HG03280 (cell line): ENCODE results near the gene RBMS3.

Experiments
- ATAC-seq: cut with Tn5 transposase; IDR thresholded peaks from one replicate; pipeline ENCODE4 v1.9.1; 2021; ENCODE audit warnings: mild to moderate bottlenecking, moderate library complexity; ENCODE audit not compliant: unreplicated experiment

RBMS3 gene

DNA sequence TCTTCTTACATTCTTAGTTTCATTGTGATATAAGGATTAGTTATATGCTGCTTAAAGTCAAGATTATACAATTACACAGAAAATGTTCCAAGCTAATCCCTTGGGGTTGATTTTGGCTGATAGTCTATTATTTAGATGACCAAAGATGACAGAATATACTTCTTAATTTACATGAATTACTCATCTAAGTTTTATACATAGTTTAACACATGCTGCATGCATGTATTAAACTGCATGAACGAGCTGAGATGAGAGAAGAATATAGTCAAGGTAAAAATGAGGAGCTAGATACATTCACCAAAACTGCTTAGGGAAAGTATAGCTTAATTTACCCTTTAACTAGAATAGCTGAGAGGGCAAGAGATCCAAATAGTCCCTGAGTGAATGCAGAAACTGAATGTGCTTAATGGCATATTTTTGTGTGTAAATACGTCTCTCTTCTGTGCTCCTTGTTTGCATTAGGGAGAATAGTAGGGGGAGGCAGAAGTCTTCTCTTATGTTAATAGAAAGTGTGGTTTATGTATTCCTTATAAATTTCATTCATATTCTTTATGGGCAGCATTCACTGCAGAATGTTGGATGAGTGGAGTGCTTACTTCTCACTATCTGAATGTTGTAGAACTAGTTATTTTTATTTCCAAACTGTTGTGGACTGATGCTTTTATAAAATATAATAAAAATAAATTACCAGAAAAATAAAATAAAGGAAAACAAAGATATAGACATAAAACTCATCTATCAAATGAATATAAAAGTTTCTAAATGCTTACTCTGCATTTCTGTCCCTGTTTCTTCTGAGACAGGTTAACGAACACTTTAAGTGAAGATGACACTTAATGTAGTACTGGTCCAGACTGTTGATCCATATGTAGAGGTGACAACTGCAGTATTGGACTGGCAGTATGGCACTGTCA is 327.8 kb downstream of the RBMS3 start:
- ATAC-seq, result no peak

DNA sequence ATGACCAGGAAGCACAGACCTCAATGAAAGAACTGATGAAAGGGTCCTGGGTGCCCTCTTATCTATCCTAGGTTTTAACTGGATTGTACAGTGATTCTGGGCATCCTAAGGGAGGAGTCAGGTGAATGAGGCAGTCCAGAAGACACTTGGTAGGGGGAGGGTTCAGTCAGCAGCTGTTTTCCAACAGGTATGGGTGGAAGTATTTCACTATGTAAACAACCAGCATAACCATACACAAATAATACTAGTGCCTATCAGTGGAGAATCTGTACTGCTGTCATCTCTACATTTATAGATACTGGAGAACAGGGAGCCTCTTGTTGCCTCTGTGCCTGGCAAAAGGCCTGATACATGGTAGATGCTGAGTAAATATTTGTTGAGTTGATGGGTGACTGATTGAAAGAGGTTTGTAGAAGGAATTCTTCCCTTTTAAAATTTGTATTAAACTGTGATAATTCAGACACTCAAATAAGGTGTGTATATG is 328.5 kb downstream of the RBMS3 start:
- ATAC-seq, result no peak

DNA sequence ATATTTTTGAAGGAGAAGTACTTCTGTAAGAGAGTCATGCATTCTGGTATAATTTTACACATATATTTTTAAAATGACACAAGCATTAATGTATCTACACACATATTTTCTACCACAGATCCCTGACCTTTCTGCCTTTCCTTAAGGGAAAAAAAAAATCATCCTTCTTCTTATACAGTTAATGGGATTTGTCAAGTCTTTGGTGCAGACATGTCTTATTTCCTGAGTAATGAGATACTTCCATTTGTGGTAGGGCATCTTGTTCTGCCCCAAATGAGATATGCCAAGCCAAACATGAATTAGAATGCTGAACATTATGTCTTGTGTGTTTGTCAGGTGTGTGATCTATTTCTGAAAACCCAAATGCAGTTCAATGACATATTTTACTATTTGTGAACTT is 329.9 kb downstream of the RBMS3 start:
- no peak for ATAC-seq

DNA sequence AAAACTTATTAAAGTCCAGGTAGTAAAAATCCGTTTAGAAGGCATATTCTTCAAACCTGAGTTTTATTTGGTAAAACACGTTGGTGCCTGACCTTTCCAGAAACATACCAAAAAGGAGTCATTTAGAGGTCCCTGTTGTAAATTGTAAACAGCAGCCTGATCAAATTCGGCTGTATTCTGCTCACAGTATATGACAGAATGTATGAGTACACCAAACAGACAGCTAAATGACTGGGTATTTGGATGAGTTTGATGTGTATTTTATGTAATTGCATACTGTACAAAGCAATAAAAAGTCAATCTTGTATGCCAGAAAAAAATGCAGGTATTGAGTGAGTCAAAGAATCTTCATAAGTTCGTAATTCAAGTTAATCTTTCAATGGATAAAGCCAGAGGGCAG is 330.4 kb downstream of the RBMS3 start:
- ATAC-seq, result no peak

DNA sequence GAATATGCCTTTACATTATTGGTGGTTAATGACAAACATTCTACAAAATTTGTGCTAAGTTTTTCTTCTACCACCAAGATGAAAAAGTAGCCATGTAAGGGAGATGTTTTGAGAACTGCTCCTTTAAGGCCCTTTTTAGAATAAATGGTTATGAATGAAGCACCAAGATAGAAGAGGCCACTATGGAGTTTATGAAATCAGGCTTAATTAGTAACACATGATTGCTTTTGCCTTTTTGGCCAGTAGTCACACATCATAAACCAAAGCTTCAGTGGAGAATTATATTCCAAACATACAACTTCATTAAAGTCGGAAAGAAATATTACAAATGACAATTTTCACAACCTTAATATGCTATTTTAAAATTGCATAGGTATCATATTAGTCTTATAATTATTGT is 331.7 kb downstream of the RBMS3 start:
- no peak for ATAC-seq

GRCh38 chr3:29614954-29615353 is 334.1 kb downstream of the RBMS3 start:
- no peak for ATAC-seq

DNA sequence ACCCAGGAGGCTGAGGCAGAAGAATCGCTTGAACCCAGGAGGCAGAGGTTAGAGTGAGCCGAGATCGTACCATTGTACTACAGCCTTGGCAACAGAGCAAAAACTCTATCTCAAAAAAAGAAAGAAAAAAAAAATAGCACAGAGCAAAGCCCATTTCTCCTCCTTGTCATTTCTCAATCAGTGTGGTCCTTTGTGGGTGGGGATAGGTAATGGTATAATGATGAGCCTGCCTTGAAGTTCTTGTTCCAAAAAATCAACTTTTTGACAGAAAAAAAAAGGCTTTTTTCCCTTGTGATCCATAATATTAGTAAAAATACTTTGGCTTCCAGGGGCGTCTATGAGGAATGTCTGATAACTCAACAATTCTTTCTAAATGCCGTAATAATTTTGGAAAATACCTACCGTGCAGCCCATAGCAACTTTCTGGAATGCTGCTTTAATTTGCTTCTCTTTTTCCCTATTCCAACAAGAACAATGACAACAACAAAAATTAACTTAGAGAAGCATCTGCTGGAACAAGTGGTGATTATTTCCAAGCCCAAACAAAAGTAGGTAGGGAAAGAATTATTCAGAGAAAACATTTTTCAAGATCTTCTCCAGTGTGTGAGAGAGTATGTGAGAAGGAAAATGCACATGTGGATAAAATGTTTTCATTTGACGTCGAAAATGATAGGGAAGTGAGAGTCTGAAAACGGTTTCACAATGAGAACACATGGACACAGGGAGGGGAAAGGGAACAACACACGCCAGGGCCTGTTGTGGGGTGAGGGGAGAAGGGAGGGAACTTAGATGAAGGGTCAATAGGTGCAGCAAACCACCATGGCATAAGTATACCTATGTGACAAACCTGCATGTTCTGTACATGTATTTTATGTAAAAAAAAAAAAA is 337.8 kb downstream of the RBMS3 start:
- no peak for ATAC-seq

DNA sequence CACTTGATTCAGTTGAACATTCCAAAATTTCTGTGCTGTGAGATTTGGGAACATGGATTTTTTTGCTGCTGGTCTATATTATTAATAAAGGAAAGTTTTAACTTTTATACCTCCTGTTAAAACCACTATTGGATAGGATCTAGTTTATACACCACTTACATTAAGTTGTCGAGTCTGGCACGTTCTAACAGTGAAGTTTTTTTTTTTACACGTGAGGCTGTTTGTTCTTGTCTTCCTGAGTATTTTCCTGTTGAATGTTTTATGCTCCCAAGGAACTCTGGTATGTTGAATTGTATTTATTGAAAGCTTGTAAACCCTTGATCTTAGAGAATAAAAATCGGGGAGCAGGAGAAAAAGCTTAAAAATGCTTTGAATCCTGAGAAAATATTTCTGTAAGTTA is 338.8 kb downstream of the RBMS3 start:
- no peak for ATAC-seq

DNA sequence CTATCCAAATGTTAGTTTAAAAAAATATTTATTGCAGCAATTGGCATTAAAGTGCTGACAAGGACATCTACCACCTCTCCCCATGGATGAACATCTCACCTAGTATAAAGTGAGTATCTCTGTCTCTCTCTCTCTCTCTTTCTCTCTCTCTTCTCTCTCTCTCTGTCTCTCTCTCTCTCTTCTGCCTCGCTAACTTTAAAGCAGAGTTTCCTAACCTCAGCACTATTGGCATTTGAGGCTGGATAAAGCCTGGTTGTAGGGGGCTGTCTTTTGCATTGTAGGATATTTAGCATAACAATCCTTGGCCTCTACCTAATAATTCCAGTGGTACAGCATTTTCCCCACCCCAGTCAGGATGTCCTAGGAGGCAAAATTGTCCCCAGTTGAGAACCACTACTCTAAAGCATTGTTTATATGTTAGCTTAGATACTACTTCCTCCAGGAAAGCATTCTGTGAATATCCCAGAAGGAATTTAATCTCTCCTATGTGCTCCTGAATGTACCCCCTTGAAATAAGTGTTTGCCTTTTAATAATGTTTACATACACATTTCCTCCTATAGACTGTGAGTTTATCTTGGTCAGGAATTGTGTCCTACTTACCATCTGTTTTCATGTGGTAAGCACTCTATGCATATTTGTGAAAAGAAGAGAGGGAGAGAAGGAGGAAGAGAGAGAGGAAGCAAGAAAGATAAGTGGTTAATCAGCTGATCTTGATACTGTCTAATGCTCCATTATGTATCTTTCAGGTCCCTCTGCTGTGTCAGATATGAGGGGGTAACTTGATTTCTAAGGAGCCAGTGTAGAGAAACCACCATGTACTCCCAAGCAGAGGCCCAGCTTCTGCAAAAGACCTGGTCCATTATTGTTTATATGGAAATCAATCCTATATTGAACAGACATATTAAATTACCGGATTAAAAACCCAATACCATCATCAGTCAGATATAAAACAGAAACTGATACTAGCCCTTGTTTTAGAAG is 346.6 kb downstream of the RBMS3 start:
- no peak for ATAC-seq

DNA sequence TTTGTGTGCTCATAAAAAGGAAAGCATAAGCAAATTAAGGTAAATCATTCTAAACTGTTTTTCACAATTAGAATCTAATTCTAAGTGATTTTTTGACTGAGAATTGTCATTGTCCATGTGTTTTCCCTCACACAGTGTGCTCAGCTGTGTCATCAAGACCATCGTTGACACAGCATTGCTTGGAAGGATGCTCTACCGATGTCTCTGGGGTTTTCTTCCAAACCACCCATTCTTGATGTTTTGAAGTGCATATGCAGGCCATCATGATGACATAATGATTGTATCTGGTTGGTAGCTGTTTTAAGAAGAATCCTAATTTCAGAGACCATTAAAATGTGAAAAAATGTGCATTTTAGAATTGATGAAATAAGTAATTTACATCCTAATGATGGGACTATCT is 347.9 kb downstream of the RBMS3 start:
- ATAC-seq, result no peak

DNA sequence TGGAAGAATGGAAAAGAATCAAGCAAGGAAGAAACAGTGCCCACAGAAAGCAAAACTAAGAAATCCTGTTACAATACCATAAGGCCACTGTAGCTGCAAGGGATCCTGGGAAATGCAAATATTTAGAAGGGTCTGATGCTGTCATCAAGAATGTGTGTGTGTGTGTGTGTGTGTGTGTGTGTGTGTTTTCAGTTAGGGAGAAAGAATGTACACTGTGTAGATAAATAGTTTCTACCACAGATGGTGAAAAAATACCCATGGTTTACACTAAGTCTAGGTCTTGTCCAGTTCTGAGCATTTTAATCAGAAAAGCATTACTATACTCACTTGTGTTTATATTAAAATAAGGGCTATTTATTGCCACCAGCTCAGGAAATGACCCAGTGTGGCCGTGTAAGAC is 355.0 kb downstream of the RBMS3 start:
- no peak for ATAC-seq

DNA sequence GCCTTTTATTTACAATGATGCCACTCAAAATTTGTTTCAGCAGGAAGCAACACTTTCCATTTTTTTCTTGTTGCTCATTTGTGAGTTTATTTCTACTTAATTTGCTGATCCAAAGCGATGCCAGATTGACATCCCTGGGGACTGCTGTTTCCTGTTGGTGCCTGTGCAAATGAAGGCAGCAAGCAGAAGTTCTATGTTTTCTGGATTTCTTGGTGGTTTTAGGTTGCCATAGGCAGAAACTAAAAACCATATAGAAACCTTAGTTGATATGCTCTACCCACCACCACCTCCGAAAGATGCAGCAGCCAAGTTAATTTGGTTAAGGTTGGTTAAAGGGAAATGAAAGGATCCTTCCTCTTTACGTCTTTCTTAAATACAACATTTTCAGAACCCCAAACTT is 356.2 kb downstream of the RBMS3 start:
- no peak for ATAC-seq

GRCh38 chr3:29639578-29640290 is 358.9 kb downstream of the RBMS3 start:
- ATAC-seq, result no peak

DNA sequence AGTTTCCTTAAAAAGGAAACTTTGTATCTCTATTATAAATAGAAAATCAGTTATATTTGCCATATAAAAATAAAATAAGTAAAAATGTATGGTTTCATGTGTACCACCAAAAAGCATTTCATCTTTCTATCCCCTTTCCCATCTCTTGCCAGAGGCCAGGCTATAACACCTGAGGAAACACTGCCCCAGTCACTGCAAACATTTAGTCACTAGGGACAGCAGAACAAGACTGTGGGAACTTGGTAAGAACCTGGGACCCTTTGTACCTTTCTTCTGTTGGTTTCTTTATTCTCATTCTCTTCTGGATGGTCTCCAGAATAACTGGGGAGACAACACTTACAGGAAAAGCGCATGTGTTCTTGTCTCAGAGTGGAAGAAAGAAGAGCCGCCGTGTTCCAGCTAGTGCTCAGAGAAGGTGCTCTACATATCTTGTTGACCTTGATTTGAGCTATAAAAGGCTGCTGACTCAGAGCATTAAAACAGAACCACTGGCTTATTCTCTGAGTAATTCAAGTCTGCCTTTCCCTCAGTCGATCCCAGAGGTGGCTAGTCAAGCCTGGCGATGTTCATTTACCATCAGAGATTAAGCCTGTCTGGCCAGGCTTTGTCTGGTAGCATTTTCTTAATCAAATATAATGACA is 361.6 kb downstream of the RBMS3 start:
- no peak for ATAC-seq

DNA sequence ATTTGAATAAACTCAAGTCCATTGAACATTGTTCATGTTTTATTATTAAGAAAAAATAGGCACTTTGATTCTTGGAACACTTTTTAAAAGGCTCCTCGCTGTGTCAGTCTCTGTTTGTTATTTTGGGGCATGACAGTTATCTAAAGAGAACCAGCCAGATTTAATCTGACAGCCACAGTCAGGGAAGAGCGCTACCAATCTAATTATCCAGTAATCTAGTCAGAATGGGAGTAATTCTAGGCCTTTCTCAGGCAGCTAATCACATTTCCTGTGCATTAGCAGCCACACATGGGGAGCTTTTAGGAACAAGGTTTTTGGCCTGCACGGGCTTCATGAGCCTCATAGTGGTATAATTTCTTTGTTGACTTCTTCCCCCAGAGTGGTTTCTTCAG is 362.2 kb downstream of the RBMS3 start:
- ATAC-seq, result no peak

- no peak for ATAC-seq
Observed at GRCh38 chr3:29644261-29644660, 363.4 kb downstream of the RBMS3 start.

- no peak for ATAC-seq
Observed at GRCh38 chr3:29644956-29645636, 364.2 kb downstream of the RBMS3 start.

GRCh38 chr3:29646043-29646442 is 365.2 kb downstream of the RBMS3 start:
- ATAC-seq, result no peak
